ENCODE results near the gene TIMM17A. TPM values are rescaled to one million over a fixed set of nuclear protein-coding genes. Genes with fewer than 3 reads are reported as not detected.

Gene TIMM17A
- polyA plus RNA-seq, 3 donors = 27.4 to 50.3 (median 45.4) TPM

DNA sequence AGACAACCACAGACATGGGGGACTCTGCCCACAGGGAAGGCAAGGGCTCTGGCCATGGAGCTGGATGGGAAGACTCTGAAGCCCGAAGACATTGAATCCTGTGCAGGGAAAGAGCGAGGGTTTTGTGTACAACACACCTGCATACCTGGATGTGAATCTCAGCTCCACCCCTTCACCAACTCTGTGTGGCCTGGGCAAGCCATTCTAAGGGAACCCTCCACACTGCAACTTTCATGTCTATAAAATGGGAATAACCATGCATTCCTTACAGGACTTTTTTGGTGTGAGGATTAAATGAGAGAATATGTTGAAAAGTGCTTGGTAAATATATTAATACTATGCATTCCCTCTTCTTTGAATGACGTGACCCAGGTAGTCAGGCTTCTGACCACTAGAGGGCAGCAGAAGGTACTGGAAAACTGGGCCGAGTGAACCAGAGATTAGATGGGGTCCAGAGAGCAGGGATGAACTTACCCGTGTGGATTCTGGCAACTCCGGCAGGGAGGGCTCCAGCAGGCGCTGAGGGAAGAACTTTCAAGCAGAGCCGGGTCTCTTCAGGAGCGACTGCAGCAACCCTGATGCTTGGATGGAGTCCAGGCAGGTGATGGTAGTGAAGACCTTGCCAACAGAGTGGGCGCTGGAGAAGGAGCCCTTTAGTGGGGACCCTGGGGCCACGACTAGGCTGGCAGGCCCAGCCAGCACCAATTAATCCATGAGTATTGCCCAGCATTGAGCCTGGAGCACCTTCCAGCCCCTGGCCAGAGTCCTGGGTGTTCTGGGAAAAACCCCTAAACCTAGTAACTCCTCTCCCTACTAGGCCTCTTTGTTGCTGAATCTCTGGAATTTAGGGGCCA is 54.2 kb downstream of the TIMM17A start:
- Histone ChIP-seq H3K27me3 (ENCODE audit: control insufficient read depth in 2 of 2, insufficient read depth in 2 of 2, low read length in 2 of 2) (no peaks in the 10 kb centered on the region), H3K79me2 (ENCODE audit: insufficient read depth, low read length) (no peaks in the 10 kb centered on the region), H3K4me2 (replicated peaks; ENCODE audit: extremely low read depth, low read length, poor library complexity, severe bottlenecking) (no peak overlapping the region), H3K9ac (ENCODE audit: insufficient read depth, low read length, poor library complexity, severe bottlenecking) (no peak overlapping the region), H3K36me3 (replicated peaks in 1 of 2; ENCODE audit: control insufficient read depth in 1 of 2, insufficient read depth in 2 of 2, low read length in 2 of 2) (peaks cover 30 to 60% of the 10 kb centered on the region in 2 donors), H3K4me1 (ENCODE audit: control insufficient read depth in 1 of 2, insufficient read depth in 2 of 2, low read length in 2 of 2) (no peaks in the 10 kb centered on the region), H3K4me3 (replicated peaks in 1 of 3; ENCODE audit: low read depth in 2 of 3, low read length in 3 of 3) (no peak overlapping the region), H4K20me1 (ENCODE audit: insufficient read depth, low read length) (peaks cover 20% of the 10 kb centered on the region), H3K9me3 (replicated peaks in 1 of 2; ENCODE audit: control insufficient read depth in 1 of 2, insufficient read depth in 1 of 2, low read length in 2 of 2) (no peaks in the 10 kb centered on the region), H3K27ac (ENCODE audit: low read depth in 1 of 2, low read length in 2 of 2) (no peak overlapping the region), H2AFZ (ENCODE audit: insufficient read depth, low read depth, low read length, poor library complexity, severe bottlenecking) (no peak overlapping the region)
- intact Hi-C loops (cut with micrococcal nuclease) = loop anchor here in 1 of 2 donors (10.0 kb wide), 1 partner anchor 115 kb away; the partner anchor contains the start of gene GPR37L1
- 40% methylated on average over 10 of the region's 11 CpGs for WGBS (ENCODE audit: insufficient coverage)
- TF ChIP-seq, protein P1, sequence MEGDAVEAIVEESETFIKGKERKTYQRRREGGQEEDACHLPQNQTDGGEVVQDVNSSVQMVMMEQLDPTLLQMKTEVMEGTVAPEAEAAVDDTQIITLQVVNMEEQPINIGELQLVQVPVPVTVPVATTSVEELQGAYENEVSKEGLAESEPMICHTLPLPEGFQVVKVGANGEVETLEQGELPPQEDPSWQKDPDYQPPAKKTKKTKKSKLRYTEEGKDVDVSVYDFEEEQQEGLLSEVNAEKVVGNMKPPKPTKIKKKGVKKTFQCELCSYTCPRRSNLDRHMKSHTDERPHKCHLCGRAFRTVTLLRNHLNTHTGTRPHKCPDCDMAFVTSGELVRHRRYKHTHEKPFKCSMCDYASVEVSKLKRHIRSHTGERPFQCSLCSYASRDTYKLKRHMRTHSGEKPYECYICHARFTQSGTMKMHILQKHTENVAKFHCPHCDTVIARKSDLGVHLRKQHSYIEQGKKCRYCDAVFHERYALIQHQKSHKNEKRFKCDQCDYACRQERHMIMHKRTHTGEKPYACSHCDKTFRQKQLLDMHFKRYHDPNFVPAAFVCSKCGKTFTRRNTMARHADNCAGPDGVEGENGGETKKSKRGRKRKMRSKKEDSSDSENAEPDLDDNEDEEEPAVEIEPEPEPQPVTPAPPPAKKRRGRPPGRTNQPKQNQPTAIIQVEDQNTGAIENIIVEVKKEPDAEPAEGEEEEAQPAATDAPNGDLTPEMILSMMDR (IDR thresholded peaks at IDR 0.05) = peak; percentile 92
- H3K9me3 Mint-ChIP-seq = no peaks in the 10 kb centered on the region
- no peaks in the 10 kb centered on the region for H3K4me1 Mint-ChIP-seq
- peak overlapping the region in 1 of 7 donors; percentile 13 for H3K27ac Mint-ChIP-seq
- peaks cover 0 to 2% (median 1%) of the 10 kb centered on the region in 3 donors for H3K27me3 Mint-ChIP-seq (ENCODE audit: low read depth in 3 of 3)
- DNase-seq = peak; percentile 34 to 45 (median 35)
- H3K4me3 Mint-ChIP-seq = no peak overlapping the region
- peaks cover 33 to 57% of the 10 kb centered on the region in 2 donors for H3K36me3 Mint-ChIP-seq

DNA sequence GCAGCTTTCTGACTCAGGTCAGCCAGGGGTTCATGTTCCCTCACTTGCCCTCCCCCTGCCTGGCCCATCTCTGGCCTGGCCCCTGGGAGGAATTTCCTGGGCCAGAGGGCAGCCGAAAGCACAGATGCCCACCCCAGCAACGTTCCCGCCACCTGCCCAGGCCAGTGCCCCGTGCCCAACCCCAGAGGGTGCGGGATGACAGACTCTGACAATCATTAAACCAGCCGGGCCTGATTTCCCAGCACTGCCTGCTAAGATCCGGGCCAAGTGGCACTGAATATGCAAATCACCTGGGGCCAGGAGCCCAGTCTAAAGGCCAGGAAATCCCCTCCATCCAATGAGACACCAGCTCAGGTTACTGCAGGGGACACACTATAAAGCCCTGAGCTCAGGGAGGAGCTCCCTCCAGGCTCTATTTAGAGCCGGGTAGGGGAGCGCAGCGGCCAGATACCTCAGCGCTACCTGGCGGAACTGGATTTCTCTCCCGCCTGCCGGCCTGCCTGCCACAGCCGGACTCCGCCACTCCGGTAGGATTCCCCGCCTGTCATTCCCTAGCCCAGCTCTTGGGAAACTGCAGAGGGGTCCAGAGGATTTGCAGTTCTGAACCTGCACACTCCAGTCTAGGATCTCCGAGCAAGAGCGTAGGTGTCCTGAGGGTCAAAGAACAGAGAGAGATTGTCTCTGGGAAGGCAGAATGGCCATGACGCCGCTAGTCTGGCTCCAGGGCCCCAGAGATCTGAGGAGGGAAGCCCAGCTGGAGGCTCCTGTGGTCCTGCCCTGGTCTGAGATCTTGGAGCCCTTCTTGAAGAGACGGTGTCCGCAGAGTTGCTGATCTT is 55.1 kb downstream of the TIMM17A start, which contains the start of gene ELF3:
Gene ELF3, plus strand, starts transcription at position 408 of the 836 bp plus-strand sequence. CDS start 550 bp downstream, outside the sequence.
- DNase-seq = no peak
- H3K4me1 Mint-ChIP-seq = no peaks in the 10 kb centered on the region
- peaks cover 22 to 57% of the 10 kb centered on the region in 2 donors for H3K36me3 ChIP-seq (replicated peaks in 1 of 2; ENCODE audit: control insufficient read depth in 1 of 2, insufficient read depth in 2 of 2, low read length in 2 of 2)
- H3K79me2 ChIP-seq (ENCODE audit: insufficient read depth, low read length) = no peaks in the 10 kb centered on the region
- no peaks in the 10 kb centered on the region for H3K9me3 Mint-ChIP-seq
- no peak within 1 kb of the TSS for H3K4me3 ChIP-seq (replicated peaks in 1 of 3; ENCODE audit: low read depth in 2 of 3, low read length in 3 of 3)
- H2AFZ ChIP-seq (ENCODE audit: insufficient read depth, low read depth, low read length, poor library complexity, severe bottlenecking) = no peak within 1 kb of the TSS
- WGBS (ENCODE audit: insufficient coverage) = 98% methylated on average over 21 of the region's 24 CpGs
- no peaks in the 10 kb centered on the region for H3K9me3 ChIP-seq (replicated peaks in 1 of 2; ENCODE audit: control insufficient read depth in 1 of 2, insufficient read depth in 1 of 2, low read length in 2 of 2)
- peak within 1 kb of the TSS in 1 of 7 donors; percentile 13 for H3K27ac Mint-ChIP-seq
- peaks cover 0 to 2% (median 1%) of the 10 kb centered on the region in 3 donors for H3K27me3 Mint-ChIP-seq (ENCODE audit: low read depth in 3 of 3)
- no peak within 1 kb of the TSS for H3K9ac ChIP-seq (ENCODE audit: insufficient read depth, low read length, poor library complexity, severe bottlenecking)
- H3K4me2 ChIP-seq (replicated peaks; ENCODE audit: extremely low read depth, low read length, poor library complexity, severe bottlenecking) = no peak within 1 kb of the TSS
- no peak within 1 kb of the TSS for H3K27ac ChIP-seq (ENCODE audit: low read depth in 1 of 2, low read length in 2 of 2)
- H4K20me1 ChIP-seq (ENCODE audit: insufficient read depth, low read length) = peaks cover 12% of the 10 kb centered on the region
- no peak within 1 kb of the TSS for H3K4me3 Mint-ChIP-seq
- TF ChIP-seq, protein P1 (IDR thresholded peaks at IDR 0.05) = no peak
- H3K4me1 ChIP-seq (ENCODE audit: control insufficient read depth in 1 of 2, insufficient read depth in 2 of 2, low read length in 2 of 2) = no peaks in the 10 kb centered on the region
- no peaks in the 10 kb centered on the region for H3K27me3 ChIP-seq (ENCODE audit: control insufficient read depth in 2 of 2, insufficient read depth in 2 of 2, low read length in 2 of 2)
- intact Hi-C loops (cut with micrococcal nuclease) = no loop called here
- peaks cover 26 to 54% of the 10 kb centered on the region in 2 donors for H3K36me3 Mint-ChIP-seq

Measured in CD14-positive monocyte (primary cell).